T-helper 22 cell (primary cell): ENCODE results near the gene S100A13.

Source experiments
- DNase-seq: peaks from one replicate; pipeline ENCODE4 v3.0.0-alpha.2; 2020; ENCODE audit warnings: low read depth

The S100A13 gene

DNA sequence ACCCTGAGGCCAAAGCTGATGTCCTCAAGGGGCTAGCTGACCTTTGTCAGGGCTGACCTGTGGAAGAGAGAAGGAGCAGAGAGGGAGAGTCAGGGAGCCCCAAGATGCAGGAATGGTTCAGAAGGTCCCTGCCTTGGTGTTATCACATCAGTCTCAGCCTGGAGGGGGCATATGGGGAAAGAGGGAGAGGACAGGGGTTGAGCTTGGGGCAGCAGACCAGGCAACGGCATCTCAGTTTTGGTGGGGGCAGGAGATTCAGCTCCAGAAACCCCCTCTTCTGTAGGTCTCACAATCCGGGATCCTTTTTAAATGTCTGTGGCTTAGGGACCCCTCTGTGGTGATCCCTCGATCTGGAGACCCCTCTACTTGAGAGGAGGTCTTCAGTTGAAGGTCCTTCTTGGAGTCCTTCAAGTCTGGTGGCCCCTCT lies 815 bp downstream of the S100A13 start:
- no peak for DNase-seq

DNA sequence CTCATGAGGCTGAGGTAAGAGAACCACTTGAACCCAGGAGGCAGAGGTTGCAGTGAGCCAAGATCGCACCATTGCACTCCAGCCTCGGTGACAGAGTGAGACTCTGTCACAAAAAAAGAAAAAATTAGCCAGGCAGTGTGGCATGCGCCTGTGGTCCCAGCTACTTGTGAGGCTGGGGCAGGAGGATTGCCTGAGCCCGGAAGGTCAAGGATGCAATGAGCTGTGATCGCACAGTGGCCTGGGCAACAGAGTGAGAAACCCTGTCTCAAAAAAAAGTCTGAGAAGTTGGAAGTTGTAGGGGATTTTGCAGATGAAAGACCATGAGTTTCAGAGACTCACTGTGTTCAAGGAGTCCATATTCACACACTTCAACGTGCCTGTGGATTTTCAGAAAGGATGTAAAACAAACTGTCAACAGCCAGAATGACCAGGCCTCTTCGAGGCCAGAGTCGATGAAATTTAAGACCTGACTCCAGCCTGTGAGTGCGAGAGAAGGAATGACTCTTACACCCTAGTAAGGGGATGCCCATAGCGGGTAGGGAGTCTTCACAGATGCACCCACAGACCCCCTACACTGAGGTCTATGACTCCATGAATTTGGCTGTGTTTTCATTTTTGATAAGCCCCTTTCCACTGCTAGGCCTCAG lies 2.2 kb downstream of the S100A13 start:
- no peak for DNase-seq

DNA sequence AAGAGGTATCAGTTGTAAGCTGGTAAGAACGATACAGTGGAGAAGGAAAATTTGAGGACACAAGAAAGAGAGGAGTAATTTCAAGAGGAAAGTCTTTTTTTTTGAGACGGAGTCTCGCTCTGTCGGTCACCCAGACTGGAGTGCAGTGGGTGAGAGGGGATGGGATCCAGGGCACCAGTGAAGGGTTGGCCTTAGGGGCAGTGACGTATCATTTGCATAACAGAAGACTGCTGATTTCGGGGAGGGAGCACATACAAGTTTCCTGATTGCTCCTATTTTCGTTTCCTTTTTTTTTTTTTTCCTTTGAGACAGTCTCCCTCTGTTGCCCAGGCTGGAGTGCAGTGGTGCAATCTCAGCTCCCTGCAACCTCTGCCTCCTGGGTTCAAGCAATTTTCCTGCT lies 4.2 kb downstream of the S100A13 start:
- no peak for DNase-seq

DNA sequence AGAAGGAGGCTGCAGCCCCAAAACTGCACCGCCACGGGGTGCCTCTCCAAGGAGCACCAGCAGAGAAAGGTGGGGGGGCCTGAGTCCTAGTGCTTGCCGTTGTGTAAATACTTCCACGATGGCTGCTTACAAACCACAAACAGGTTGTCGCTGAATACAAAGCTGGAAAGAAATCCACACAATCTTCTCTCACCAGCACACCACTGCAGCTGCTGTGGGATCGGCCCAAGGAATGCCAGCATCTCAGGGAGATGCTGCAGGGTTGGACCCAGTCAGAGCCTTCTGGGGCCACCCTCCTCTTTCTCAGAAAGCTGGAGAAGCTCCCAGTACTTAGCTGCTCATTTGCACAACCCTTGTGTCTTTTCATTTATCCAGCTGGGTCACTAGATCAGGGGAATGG lies 8.1 kb downstream of the S100A13 start:
- DNase-seq, result no peak

DNA sequence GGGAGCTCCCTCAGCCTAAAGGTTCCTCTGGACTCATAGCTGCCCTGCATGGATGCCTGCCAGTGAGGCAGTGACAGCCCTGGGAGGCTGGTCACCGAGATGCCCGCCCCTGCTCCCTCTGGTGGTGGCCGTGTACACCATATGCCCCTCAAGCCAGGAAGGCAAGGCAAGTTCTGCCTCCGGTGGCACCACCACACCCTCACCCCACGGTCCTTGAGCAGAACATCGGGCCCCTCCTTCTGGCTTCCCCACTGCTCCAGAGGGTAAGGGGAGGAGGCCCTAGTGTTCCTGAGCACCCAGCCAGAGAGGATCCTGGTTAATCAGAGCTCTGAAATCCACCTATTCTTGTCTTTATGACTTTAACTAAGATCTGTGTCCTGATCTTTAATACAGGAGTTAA lies 9.6 kb downstream of the S100A13 start:
- DNase-seq, result peak; percentile 17

DNA sequence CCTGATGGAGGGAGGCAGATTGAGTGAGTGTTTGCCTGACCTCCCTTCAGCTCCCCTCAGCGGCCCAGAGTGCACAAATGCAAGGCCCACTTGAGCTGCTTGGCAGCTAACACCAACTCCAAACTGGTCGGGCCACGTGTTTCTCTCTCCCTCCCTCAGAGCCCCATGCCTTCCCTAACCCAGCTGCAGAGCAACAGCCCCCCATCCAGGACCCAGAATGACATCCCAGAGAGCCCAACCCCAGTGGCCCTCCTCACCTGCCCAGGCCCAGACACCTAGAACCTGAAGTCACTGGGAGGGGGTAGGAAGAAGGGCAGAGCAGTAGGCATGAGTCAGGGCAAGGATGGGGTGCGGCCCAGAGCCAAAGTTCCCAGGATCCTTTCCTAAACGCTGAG lies 10.4 kb downstream of the S100A13 start:
- DNase-seq, result no peak

DNA sequence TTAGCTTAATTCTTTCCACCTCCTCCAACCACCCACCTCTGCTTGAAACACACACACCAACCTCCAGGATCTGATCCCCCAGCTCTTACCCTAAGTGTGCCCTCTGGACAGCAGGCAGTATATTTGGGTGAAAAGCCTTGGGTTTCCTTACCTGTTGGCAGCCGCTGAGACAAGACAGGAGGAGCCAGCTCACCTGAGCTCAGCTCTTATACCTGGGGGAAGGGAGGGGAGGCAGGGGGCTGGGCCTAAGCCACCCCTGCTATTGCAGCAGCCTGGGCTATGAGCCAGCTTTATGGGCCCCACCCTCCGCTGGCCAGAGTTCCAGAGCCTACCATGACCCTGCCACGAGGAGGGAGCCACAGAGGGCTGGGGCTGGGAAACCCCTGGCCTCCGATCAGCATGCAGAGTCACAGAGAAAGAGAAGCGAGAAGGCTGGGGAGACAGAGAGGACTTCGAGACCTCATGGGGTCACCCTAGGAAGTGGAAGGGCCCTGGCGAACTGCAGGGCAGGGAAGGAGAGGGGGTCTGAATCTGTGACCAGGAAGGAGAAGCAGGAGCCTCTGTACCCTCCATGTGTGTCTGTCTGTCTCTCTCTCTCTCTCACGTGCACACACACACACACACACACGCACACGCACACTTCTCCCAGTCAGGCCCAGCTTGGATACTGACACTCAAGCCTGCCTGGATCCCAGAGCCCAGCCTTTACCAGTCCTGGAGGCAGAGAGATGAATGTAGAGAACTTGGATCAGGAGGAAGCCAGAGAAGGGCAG lies 11.0 kb downstream of the S100A13 start, which contains the start of gene S100A14:
S100A14 (minus strand) TSS at position 182 of the 773 bp plus-strand sequence. CDS start 467 bp downstream, outside the sequence.
- DNase-seq, result no peak

DNA sequence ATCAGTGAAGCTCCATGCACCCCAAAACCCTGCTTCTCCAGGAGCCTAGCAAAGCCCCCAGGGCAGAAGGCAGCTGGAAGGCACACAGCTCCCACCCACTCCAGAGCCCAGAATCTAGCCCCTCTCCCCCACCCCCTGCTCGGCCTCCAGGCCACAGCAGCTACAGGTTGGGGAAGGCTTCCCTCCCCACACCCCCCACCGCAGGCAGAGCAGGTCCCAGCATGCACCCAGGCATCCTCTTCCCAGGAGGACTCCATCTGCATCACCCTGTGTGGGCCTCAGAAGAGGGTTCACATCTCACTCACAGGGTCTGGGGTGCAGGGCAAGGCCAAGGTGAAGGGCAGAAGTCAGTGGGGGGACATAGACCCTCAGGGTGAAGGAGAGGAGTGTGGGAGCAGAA lies 11.9 kb downstream of the S100A13 start:
- DNase-seq, result no peak

DNA sequence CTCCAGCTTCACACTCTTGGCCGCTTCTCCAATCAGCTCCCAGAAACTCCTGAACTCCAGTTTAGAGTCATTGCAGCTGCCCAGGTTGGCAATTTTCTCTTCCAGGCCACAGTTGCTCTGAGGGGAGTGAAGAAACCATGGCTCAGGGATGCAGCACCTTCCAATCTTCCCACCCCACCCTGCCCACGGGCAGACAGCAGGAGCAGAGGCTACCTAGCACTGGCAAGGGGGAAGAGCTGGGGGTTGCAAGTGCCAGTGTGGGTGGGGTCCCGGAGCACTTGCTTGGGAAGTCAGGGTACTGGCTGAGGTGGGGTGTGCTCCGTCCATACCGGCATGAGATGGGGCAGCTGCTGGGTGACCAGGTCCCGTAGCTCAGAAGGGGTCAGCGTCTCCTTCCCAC lies 12.4 kb downstream of the S100A13 start:
- DNase-seq, result no peak

DNA sequence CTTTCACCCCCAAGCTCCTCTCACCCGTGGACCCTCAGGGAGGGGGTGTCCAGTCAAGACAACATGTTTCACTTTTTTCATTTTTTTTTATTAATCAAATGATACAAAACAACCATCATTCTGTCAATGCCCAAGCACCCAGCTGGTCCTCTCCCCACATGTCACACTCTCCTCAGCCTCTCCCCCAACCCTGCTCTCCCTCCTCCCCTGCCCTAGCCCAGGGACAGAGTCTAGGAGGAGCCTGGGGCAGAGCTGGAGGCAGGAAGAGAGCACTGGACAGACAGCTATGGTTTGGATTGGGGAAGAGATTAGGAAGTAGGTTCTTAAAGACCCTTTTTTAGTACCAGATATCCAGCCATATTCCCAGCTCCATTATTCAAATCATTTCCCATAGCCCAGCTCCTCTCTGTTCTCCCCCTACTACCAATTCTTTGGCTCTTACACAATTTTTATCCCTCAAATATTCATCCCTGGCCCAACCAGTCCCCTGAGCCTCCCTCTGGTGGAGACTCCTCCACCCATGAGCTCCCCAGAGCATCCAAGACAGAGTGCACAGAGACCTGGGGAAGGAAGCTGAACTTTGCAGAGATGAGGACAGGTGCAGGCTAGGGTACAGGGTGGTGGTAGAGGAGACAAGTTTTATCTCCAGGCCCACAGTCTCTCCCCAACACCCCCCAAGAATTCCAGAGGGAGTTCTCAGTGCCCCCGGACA lies 13.0 kb downstream of the S100A13 start:
- DNase-seq, result no peak

DNA sequence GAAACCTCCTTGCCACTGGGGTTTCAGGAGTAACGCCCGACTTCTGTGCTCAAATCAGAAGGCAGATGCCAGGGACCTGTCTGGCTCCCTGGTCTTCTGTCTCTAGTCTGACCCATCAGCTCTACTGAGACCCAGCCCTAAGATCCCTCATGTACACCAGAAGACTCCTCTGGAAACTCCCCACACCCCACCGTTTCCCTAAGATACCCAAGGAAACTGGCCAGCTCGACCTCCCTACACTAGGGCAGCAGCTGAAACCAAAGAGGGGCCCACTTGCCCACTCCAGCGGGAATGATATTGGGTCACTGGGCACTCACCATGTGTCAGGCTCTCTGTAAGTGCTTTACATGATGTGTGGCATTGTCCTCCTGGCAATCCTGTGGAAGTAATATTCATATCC lies 13.9 kb downstream of the S100A13 start:
- no peak for DNase-seq

DNA sequence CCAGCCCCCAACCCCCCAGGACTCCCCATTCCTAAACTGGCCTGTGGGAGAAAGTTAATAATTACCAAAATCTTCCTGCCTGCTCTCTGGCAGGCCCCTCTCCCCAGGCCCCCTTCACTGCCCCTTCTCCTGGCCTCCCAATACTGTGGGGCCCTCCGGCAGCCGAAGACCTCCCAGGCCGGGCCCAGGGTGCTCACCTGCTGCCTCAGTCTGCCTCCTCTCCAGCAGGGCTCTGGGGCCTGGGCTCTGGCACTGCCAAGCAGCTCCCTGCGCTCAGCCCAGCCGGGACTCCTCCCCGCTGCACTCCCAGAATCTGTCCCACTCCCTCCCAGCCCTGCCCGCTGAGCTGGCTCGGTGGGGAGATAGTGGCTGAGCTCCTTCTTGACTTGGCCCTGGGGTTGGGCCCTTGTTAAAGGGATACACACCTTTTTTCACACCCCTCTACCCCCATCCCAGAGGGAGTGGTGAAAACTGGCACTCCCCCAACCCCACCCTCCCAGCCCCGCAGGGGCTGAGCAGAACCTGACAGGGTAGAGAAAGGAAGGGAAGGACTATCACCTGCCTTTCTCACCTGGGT lies 14.5 kb downstream of the S100A13 start, which contains the start of gene S100A16:
S100A16 (minus strand) TSS at position 383 of the 577 bp plus-strand sequence. CDS start 4,986 bp downstream, outside the sequence.
- DNase-seq, result no peak

DNA sequence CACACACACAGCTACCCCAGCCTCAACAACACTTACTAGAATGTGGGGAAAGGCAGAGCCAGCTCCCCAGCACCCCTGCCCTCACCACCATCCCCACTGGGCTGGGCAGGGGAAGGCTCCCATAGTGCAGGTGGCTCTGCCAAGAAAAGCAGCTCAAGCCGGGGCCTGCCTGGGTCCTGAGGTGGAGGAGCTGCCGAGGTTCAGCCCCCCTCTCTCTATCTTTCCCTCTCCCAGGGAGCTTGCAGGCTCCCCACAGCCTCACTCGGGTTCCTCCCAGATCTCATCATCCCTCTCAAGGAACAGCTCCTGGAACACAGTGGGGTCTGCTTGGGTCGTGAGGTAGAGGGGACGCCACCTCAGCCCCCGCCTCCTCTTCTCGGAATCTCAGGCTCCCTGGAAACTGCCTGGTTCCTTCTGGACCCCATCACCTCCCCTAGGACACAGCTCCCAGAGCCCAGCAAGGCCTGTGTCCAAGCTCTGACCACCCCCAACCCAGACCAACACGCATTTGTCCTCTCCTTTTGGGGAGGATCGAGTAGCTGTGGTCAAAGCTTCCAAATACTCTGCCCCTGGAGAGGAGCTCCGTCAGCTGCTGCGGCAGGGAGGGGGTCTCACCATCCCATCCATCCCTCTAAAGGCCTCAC lies 15.1 kb downstream of the S100A13 start:
- no peak for DNase-seq

DNA sequence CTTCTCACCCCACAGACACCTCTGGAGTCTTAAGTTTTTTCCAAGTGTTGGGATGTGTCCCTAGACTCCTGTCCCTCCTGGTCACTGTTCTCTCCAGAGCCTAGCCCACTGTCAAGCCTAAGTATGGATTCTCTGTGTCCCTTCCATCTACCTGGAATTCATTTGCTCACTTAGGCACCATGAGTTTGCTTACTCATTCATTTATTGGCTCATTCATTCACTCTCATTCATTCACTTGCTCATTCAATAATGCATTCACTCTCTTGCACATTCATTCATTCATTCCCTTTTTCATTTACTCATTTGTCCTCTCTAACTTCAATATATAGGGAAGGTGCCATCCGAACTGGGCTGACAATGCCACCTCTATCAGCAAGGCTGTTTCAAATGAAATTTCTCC lies 15.9 kb downstream of the S100A13 start:
- DNase-seq, result no peak

DNA sequence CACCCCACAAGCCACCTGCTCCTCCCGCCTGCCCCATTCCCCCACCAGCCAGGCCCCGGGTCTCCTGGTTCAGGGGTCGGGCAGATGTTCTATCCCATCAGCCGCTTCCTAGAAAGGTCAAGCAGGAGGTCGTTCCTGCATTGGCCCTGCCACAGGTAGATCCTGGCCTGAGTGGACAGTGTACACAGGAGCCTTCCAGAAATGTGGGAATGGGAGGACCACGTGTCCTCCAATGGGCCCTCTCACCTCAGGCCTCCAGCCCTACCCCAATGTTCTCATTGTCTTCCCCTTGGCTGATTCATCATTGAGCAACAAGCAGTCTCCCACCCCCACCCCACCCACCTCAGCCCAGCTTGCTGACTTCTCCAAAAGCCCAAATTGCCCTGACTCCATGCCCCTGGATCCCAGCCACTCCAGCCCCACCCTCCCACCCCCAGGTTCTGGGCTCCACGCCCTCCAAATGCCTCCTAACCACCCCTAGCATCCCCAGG lies 16.4 kb downstream of the S100A13 start:
- DNase-seq, result no peak

DNA sequence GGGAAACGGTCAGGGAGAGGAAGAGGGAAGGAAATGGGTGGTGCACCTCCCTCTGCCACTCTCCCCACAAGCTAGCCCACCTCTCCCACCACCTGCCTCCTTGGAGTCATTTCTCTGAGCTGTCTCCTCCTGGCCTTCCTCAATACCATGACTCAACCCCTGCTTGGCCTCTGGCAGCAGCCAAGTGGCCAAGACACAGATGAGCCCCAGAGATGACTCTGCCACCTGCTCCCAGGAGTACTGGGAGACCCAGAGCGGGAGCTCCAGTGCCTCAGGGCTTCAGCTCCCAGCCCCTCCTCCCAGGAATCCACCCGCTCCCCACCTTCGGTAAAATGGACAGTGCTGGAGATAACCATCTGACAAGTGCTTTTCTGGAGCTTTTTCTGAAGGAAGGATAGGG lies 17.0 kb downstream of the S100A13 start:
- DNase-seq, result no peak

DNA sequence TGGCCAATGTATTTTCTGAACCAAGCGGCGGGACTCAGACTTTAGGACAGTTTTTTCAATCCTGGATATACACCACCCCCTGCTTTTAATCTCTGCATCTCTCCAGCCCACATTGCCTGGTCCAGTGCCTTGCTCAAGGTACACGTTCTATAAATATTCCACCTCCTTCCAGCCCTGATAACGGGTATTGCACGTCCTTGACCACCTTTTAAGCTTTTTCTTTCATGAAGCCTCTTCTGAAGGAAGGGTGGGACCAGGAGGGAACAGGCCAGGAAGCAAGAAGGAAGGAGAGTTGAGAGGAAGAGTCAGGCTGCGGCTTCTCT lies 17.8 kb downstream of the S100A13 start:
- no peak for DNase-seq

DNA sequence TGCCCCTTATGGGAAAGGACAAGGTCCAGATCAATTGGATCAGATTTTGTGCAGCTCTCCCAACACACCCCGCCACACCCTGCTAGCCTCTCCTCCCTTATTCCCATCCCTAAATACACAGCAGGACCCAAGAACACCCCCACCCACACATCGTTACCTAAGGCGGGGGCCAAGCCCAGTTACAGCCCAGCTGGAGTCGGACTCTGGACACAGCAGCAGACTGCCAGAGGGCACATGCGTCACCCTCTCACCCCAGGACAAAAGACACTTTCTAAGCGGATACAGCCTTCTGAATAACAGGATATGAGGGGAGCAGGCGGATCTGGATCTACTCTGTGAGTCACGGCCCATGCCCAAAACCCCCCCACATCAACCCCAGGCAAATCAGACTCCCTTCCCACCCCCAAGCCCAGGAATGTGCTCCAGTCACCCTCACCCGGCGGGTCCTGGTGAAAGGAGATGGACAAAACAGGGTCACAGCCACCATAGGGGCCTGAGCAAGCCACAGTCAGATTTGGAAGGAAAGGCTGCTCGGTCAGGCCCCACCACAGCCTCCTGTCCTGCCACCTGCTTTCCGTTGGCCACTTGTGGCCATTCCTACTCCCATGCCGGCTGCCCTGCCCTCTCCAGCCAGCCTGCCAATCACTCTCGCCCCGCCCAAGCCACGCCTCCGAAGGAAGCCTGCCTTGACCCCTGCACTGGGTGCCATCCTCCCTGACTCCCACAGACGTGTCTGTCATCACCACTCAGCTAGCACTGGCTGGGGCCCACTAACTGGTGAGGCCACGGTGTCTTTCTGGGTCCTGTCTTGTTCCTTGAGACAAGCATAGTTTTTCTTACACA lies 18.3 kb downstream of the S100A13 start:
- DNase-seq, result no peak

DNA sequence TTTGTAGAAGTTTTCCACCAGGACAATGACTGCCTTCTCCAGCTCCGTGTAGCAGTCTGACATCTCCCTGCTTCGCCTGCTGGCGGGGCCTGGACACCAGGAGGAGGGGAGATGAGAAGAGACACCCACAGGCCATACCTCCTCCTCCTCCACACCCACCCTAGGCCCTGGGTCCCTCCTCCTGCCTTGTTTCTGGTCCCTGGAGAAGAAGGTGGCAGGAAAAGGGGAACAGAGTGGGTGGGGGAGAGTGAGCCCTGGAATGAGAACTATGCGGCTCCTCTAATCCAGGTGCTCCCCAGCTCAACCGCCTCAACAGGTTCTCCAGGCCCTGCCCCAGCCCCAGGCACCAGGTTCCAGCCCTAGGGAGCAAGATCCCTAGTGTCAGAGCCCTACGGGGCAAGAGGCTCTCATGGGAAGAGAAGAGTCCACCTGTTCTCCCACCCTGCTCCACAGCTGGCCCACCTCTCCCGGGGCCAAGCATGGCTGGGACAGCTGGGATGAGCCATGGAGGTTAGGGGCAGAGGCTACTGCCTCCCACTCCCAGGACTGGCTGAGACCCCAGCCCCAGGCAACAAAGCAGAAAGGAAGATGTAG lies 19.1 kb downstream of the S100A13 start:
- no peak for DNase-seq

DNA sequence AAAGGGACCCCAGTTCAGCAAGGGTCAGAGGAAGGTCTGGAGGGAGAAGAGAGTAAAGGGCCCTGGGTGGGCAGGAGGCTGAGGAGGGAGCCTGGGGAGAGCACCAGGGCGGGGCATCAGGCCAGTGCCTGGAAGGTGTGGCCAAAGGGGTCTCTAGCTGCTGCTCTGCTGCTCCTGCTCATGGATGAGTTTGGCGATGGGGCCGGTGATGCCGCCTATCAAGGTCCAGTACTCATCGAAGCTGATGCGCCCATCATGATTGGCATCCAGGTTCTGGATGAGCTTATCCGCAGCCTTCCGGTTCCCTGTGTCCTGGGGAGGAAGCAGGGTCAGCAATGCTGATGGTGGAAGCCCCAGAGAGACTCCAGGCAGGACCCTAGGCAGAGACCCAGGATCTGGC lies 19.9 kb downstream of the S100A13 start:
- DNase-seq, result no peak

DNA sequence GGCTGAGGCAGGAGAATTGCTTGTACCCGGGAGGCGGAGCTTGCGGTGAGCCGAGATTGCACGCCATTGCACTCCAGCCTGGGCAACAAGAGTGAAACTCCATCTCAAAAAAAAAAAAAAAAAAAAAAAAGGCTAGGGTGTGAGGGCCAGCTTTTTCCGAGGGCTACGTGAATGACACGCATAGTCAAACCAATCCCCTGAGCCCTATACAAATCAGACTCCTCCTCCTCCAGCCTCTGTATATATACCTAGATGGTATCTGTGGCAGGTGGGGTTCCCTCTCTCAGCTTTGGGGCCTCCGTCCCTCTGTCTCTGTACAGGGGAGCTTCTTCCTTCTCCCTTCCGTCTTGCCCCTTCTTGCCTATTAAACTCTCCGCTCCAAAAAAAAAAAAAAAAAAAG lies 21.1 kb downstream of the S100A13 start:
- no peak for DNase-seq
